SK-N-SH (cell line): ENCODE data around the gene EVC2. TPM values are rescaled to one million over a fixed set of nuclear protein-coding genes. Genes with fewer than 3 reads are reported as not detected.

Experiments
- CTCF ChIA-PET: fragments of 300-600, 350-600 bp; formaldehyde crosslinking; extraction: SDS; loops from one replicate; lab custom pipeline; 2021; lab: Yijun Ruan, JAX
- POLR2A ChIA-PET: fragments of 350-600 bp; sonication (Branson Sonifier 250); formaldehyde crosslinking; extraction: SDS; loops from one replicate; lab custom pipeline; 2020; ENCODE audit warnings: antibody characterized with exemption, inconsistent platforms; lab: Yijun Ruan, JAX
- DNase-seq: peaks from one replicate; pipeline ENCODE4 v3.0.0; 2012
- H2AFZ ChIP-seq: fragments of 200-600 bp; sonication (generic); 2 replicates; pipeline ENCODE4 v1.8.1; 2016; ENCODE audit warnings: antibody characterized with exemption, mild to moderate bottlenecking, low read depth
- H3F3A ChIP-seq: fragments of 200-600 bp; sonication (generic); replicated peaks from 2 replicates; pipeline ENCODE3; 2016; ENCODE audit warnings: antibody characterized with exemption, mild to moderate bottlenecking; ENCODE audit not compliant: insufficient read depth
- H3K27ac ChIP-seq, 2 experiments: fragments of 200-500 bp in 1 of 2; fragments of 200-600 bp in 1 of 2; sonication (Bioruptor generic) in 1 of 2; sonication (generic), shearing (Covaris generic) in 1 of 2; 2 replicates each; pipeline versions ENCODE4 v1.5.1 to v1.6.1; 2014 to 2016; ENCODE audit warnings: low read depth in 2 of 2, inconsistent platforms in 1 of 2, low read length in 1 of 2, mild to moderate bottlenecking in 1 of 2, mixed read lengths in 1 of 2
- H3K27me3 ChIP-seq: fragments of 200-600 bp; sonication (generic), shearing (Covaris generic); 2 replicates; pipeline ENCODE4 v1.6.1; 2016; ENCODE audit warnings: mixed run types; ENCODE audit not compliant: insufficient read depth
- H3K36me3 ChIP-seq, 2 experiments: fragments of 200-500 bp in 1 of 2; fragments of 200-600 bp in 1 of 2; sonication (Bioruptor generic) in 1 of 2; sonication (generic) in 1 of 2; replicated peaks in 1 of 2; 2 replicates each; pipeline versions ENCODE3 to v1.5.1; 2014 to 2016; ENCODE audit warnings: low read length in 1 of 2, mild to moderate bottlenecking in 1 of 2; ENCODE audit not compliant: insufficient read depth in 2 of 2, control insufficient read depth in 1 of 2
- H3K4me1 ChIP-seq, 2 experiments: fragments of 200-500 bp in 1 of 2; fragments of 200-600 bp in 1 of 2; sonication (Bioruptor generic) in 1 of 2; sonication (generic), shearing (Covaris generic) in 1 of 2; 2 replicates each; pipeline versions ENCODE4 v1.5.1 to v1.6.1; 2014 to 2016; ENCODE audit warnings: low read depth in 1 of 2, low read length in 1 of 2, mixed run types in 1 of 2; ENCODE audit not compliant: insufficient read depth in 2 of 2, control insufficient read depth in 1 of 2
- H3K4me2 ChIP-seq: fragments of 200-600 bp; sonication (generic), shearing (Covaris generic); 2 replicates; pipeline ENCODE4 v1.6.1; 2017; ENCODE audit warnings: mixed run types
- H3K4me3 ChIP-seq, 2 experiments: fragments of 200-500 bp in 1 of 2; fragments of 200-600 bp in 1 of 2; sonication (Bioruptor generic) in 1 of 2; sonication (generic), shearing (Covaris generic) in 1 of 2; 2 replicates each; pipeline versions ENCODE4 v1.5.1 to v1.8.1; 2014 to 2016; ENCODE audit warnings: low read depth in 2 of 2, inconsistent platforms in 1 of 2, low read length in 1 of 2, mild to moderate bottlenecking in 1 of 2, mixed read lengths in 1 of 2, moderate library complexity in 1 of 2
- H3K79me2 ChIP-seq: fragments of 200-600 bp; sonication (generic); 2 replicates; pipeline ENCODE4 v1.8.1; 2017; ENCODE audit warnings: mild to moderate bottlenecking; ENCODE audit not compliant: insufficient read depth
- H3K9ac ChIP-seq: fragments of 200-600 bp; sonication (generic); 2 replicates; pipeline ENCODE4 v1.6.1; 2017; ENCODE audit warnings: mixed run types
- H3K9me2 ChIP-seq: fragments of 200-600 bp; sonication (generic); 2 replicates; pipeline ENCODE4 v1.6.1; 2017; ENCODE audit warnings: mixed run types
- H3K9me3 ChIP-seq: fragments of 200-600 bp; sonication (generic); 2 replicates; pipeline ENCODE4 v1.6.1; 2017; ENCODE audit warnings: mixed run types, mild to moderate bottlenecking, moderate library complexity
- H4K20me1 ChIP-seq: fragments of 200-600 bp; sonication (generic); 2 replicates; pipeline ENCODE4 v1.6.1; 2017; ENCODE audit warnings: mild to moderate bottlenecking, mixed run types; ENCODE audit not compliant: insufficient read depth
- CHD2 ChIP-seq: fragments of 150-350 bp; IDR thresholded peaks from 2 replicates; pipeline ENCODE4 v1.6.1; 2018; ENCODE audit warnings: low read length; ENCODE audit not compliant: partially characterized antibody
- CTCF ChIP-seq: fragments of 200-600 bp; sonication (generic); IDR thresholded peaks from 2 replicates; pipeline ENCODE4 v1.6.1; 2017; ENCODE audit warnings: antibody characterized with exemption, mild to moderate bottlenecking, moderate library complexity
- ELF1 ChIP-seq: IDR thresholded peaks from 2 replicates; pipeline ENCODE4 v1.4.0; 2012
- EP300 ChIP-seq, 2 experiments: IDR thresholded peaks; 2 replicates each; pipeline versions ENCODE4 v1.4.0 to v1.6.1; 2012; ENCODE audit warnings: borderline replicate concordance in 1 of 2, low read depth in 1 of 2, low read length in 1 of 2
- EZH2phosphoT487 ChIP-seq: fragments of 200-600 bp; sonication (generic); IDR thresholded peaks from 2 replicates; pipeline ENCODE4 v1.6.1; 2017; ENCODE audit warnings: low read depth, mixed run types, mild to moderate bottlenecking, antibody characterized with exemption, moderate library complexity, borderline replicate concordance
- FOXJ3 ChIP-seq: sonication (generic); formaldehyde crosslinking; IDR thresholded peaks from 2 replicates; pipeline ENCODE4 v1.5.1; 2020; ENCODE audit warnings: mild to moderate bottlenecking, missing genetic modification reagents
- FOXM1 ChIP-seq: IDR thresholded peaks from 2 replicates; pipeline ENCODE4 v1.4.0; 2012; ENCODE audit warnings: low read depth, mild to moderate bottlenecking
- GABPA ChIP-seq: IDR thresholded peaks from 2 replicates; pipeline ENCODE4 v1.4.0; 2012; ENCODE audit warnings: low read depth, mild to moderate bottlenecking
- MEF2A ChIP-seq: IDR thresholded peaks from 2 replicates; pipeline ENCODE4 v1.4.0; 2012; ENCODE audit warnings: low read depth, borderline replicate concordance
- MXI1 ChIP-seq: IDR thresholded peaks from 2 replicates; pipeline ENCODE4 v1.6.1; 2012; ENCODE audit warnings: mild to moderate bottlenecking, low read depth, low read length, improper control_type of control experiment
- NFIC ChIP-seq: IDR thresholded peaks from 2 replicates; pipeline ENCODE4 v1.4.0; 2012; ENCODE audit warnings: borderline replicate concordance
- NRF1 ChIP-seq: IDR thresholded peaks from 2 replicates; pipeline ENCODE4 v1.6.1; 2012; ENCODE audit warnings: low read depth, mild to moderate bottlenecking, low read length
- PBX3 ChIP-seq: IDR thresholded peaks from 2 replicates; pipeline ENCODE4; 2012
- RAD21 ChIP-seq: IDR thresholded peaks from 2 replicates; pipeline ENCODE4 v1.6.1; 2012; ENCODE audit warnings: mild to moderate bottlenecking, low read length
- RFX5 ChIP-seq: IDR thresholded peaks from 2 replicates; pipeline ENCODE4 v1.6.1; 2012; ENCODE audit warnings: mild to moderate bottlenecking, improper control_type of control experiment, low read length
- RXRA ChIP-seq: IDR thresholded peaks from 2 replicates; pipeline ENCODE4 v1.4.0; 2012; ENCODE audit warnings: low read depth, mild to moderate bottlenecking, borderline replicate concordance
- USF1 ChIP-seq: IDR thresholded peaks from 2 replicates; pipeline ENCODE4 v1.4.0; 2012; ENCODE audit warnings: low read depth, borderline replicate concordance
- WGBS: methylation state at CpG from one replicate; pipeline ENCODE4 v1.1.6; 2017; ENCODE audit warnings: low lambda C conversion rate; 5-methylcytosine and 5-hydroxymethylcytosine counted together
- polyA plus RNA-seq, 3 experiments: library from polyadenylated mRNA; depleted of rRNA; stranded (reverse); fragments of >200 nt; gene quantifications; 2 replicates each; pipeline ENCODE4 v1.2.3, GENCODE V29; 2012

EVC2 gene
- polyA plus RNA-seq, 1 of the 3 experiments (the other 2 are of a cell fraction), result not detected

- Histone ChIP-seq H3F3A (no peaks in the 10 kb centered on the region), H3K79me2 (no peaks in the 10 kb centered on the region), H2AFZ (no peak overlapping the region), H3K4me1 (no peaks in the 10 kb centered on the region; a peak in 1 of 4 replicates), H3K9me3 (no peaks in the 10 kb centered on the region), H3K9ac (no peak overlapping the region), H3K36me3 (no peaks in the 10 kb centered on the region)
- POLR2A ChIA-PET, result no interaction called here
- no peak for DNase-seq
- CTCF ChIA-PET, result interaction anchor here (0.6 kb wide), 1 partner anchor 335 kb away, joined by 5 read pairs; no protein-coding TSS in a partner anchor
- TF ChIP-seq RXRA (no peak), MEF2A (no peak), ELF1 (no peak), FOXM1 (no peak), CHD2 (no peak), RFX5 (no peak), PBX3 (no peak), RAD21 (no peak), FOXJ3 (no peak), CTCF (no peak)
- TF ChIP-seq, all 33 proteins: peak for 0
- no CpG with 5 or more reads among the region's 9 CpGs for WGBS
- Histone ChIP-seq H3K4me3 (no peak overlapping the region), H3K9me2 (no peaks in the 10 kb centered on the region), H3K4me2 (no peak overlapping the region), H3K27me3 (no peaks in the 10 kb centered on the region), H3K27ac (no peak overlapping the region), H4K20me1 (no peaks in the 10 kb centered on the region)
Observed at GRCh38 chr4:5685296-5685695, 23.1 kb downstream of the EVC2 start.

GRCh38 chr4:5683566-5683965 lies 24.8 kb downstream of the EVC2 start:
- Histone ChIP-seq H3K4me2 (no peak overlapping the region), H2AFZ (no peak overlapping the region), H3K4me1 (no peaks in the 10 kb centered on the region), H3K27me3 (no peaks in the 10 kb centered on the region), H3F3A (no peaks in the 10 kb centered on the region), H3K79me2 (no peaks in the 10 kb centered on the region), H4K20me1 (no peaks in the 10 kb centered on the region), H3K9me3 (no peaks in the 10 kb centered on the region), H3K4me3 (no peak overlapping the region), H3K27ac (no peak overlapping the region), H3K9ac (no peak overlapping the region), H3K36me3 (no peaks in the 10 kb centered on the region), H3K9me2 (no peaks in the 10 kb centered on the region)
- 55% methylated on average over 10 of the region's 10 CpGs for WGBS
- no peak for DNase-seq
- CTCF ChIA-PET, result interaction anchor here (1.2 to 1.7 kb wide), 3 partner anchors 9 to 284 kb away, joined by 4 to 6 read pairs (median 4); no protein-coding TSS in a partner anchor
- POLR2A ChIA-PET, result no interaction called here
- TF ChIP-seq PBX3 (no peak), CTCF (no peak), EZH2phosphoT487 (no peak), NRF1 (no peak), RFX5 (no peak), USF1 (no peak), RAD21 (no peak), GABPA (no peak), MXI1 (no peak), EP300 (IDR thresholded peaks at IDR 0.05; ENCODE audit: borderline replicate concordance in 1 of 2, low read depth in 1 of 2, low read length in 1 of 2) (no peak), NFIC (no peak)
